Activated CD4-positive, alpha-beta T cell treated with anti-CD3 and anti-CD28 coated beads for 36 hours (primary cell): ENCODE measurements around the gene RFC2. TPM values are rescaled to one million over a fixed set of nuclear protein-coding genes. Genes with fewer than 3 reads are reported as not detected.
A peak's percentile ranks its signal among the peaks of the same experiment; 100 is the strongest.
"Not testable (repeated sequence)": the region's sequence is repeated elsewhere in the genome, so short reads cannot be mapped to it uniquely, and the experiment has no call there.

Source experiments
- ATAC-seq: fragments of 200-7000 bp; cut with Tn5 transposase; one replicate; pipeline ENCODE4 v1.10.0; 2021; ENCODE audit warnings: mild to moderate bottlenecking, moderate library complexity
- CTCF ChIA-PET: fragments of 350-600 bp; sonication (Branson Sonifier 250); formaldehyde crosslinking; loops from one replicate; lab custom pipeline; 2021; ENCODE audit warnings: antibody characterized with exemption; lab: Charles Lee
- POLR2A ChIA-PET: fragments of 350-600 bp; sonication (Branson Sonifier 250); formaldehyde crosslinking; loops from one replicate; lab custom pipeline; 2021; ENCODE audit warnings: antibody characterized with exemption, inconsistent platforms; lab: Charles Lee
- DNase-seq: peaks from one replicate; pipeline ENCODE4 v3.0.0-alpha.2; 2020
- H3K27ac Mint-ChIP-seq: one replicate; pipeline ENCODE4 v1.8.0; 2021; ENCODE audit warnings: mixed read lengths
- H3K27me3 Mint-ChIP-seq: one replicate; pipeline ENCODE4 v1.8.0; 2021; ENCODE audit warnings: mixed read lengths
- H3K36me3 Mint-ChIP-seq: one replicate; pipeline ENCODE4 v1.8.0; 2021; ENCODE audit warnings: low read depth, mixed read lengths
- H3K4me1 Mint-ChIP-seq: one replicate; pipeline ENCODE4 v1.8.0; 2021; ENCODE audit warnings: mixed read lengths
- H3K4me3 Mint-ChIP-seq: one replicate; pipeline ENCODE4 v1.8.0; 2021; ENCODE audit warnings: mild to moderate bottlenecking, moderate library complexity, mixed read lengths
- H3K9me3 Mint-ChIP-seq: one replicate; pipeline ENCODE4 v1.8.0; 2021; ENCODE audit warnings: low read depth, mixed read lengths
- intact Hi-C, 2 experiments: fragments of 100-400 bp; cut with DNase I in 1 of 2; cut with micrococcal nuclease in 1 of 2; formaldehyde crosslinking; loops; one replicate each; pipeline versions ENCODE4 v1.14.2 to v1.15.1; 2022 to 2024; cut with DNase I, micrococcal nuclease
- total RNA-seq, 2 experiments: library from RNA; stranded (reverse); gene quantifications; one replicate each; pipeline ENCODE4 v1.2.3, GENCODE V29; 2021

The RFC2 gene
- total RNA-seq, 2 experiments from 2014 or later = 84.9 to 123 TPM

DNA sequence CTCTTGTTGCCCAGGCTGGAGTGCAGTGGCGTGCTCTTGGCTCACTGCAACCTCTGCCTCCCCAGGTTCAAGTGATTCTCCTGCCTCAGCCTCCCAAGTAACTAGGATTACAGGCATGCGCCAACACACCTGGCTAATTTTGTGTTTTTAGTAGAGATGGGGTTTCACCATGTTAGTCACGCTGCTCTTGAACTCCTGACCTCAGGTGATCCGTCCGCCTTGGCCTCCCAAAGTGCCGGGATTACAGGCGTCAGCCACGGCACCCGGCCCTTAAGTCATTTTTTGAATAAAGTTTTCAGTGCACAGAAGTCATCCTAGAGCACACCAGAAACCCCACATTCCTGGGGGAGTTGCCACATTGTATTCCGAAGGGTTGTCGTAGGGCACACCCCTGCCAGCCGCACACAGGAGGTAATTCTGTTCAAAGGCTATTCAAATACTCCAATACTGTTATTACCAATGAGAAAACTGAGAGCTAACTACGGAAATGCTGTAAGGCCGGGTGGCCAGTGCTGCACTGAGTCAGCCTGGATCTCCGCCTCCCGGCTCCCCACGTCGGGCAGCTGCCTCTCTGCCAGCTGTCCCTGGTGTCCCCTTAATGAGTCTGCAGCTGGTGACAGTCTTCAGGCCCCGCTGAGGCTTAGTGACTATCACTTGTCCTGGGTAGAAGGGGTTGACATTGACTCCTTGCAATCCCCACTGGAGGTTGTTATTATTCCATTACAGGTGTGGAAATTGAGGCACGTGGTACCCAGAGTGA is 8.6 kb upstream of the RFC2 start:
- H3K4me1 Mint-ChIP-seq = no peaks in the 10 kb centered on the region
- DNase-seq (no peak), ATAC-seq (no peak)
- ChIA-PET CTCF (interaction anchor here (1.4 kb wide), 1 partner anchor 13 kb away, joined by 5 read pairs; no protein-coding TSS in a partner anchor), POLR2A (no interaction called here)
- H3K4me3 Mint-ChIP-seq = no peak overlapping the region
- intact Hi-C loops = no loop called here
- H3K27ac Mint-ChIP-seq = no peak overlapping the region
- no peaks in the 10 kb centered on the region for H3K36me3 Mint-ChIP-seq
- H3K9me3 Mint-ChIP-seq = no peaks in the 10 kb centered on the region
- H3K27me3 Mint-ChIP-seq = no peaks in the 10 kb centered on the region

GRCh38 chr7:74258639-74259038 is 4.4 kb upstream of the RFC2 start:
- Mint-ChIP-seq H3K36me3 (peaks cover 4% of the 10 kb centered on the region), H3K9me3 (no peaks in the 10 kb centered on the region)

GRCh38 chr7:74256491-74257408 is 2.6 kb upstream of the RFC2 start:
- Mint-ChIP-seq H3K27ac (peak overlapping the region; percentile 37), H3K27me3 (no peaks in the 10 kb centered on the region), H3K9me3 (no peaks in the 10 kb centered on the region), H3K4me3 (peak overlapping the region; percentile 98), H3K4me1 (peaks cover 11% of the 10 kb centered on the region), H3K36me3 (peaks cover 12% of the 10 kb centered on the region)
- intact Hi-C loops = no loop called here
- ChIA-PET CTCF (interaction anchor here (0.6 to 1.1 kb wide), 2 partner anchors 31 to 324 kb away, joined by 3 to 4 read pairs; no protein-coding TSS in a partner anchor), POLR2A (no interaction called here)
- no peak for DNase-seq
- no peak for ATAC-seq

More at GRCh38 chr7:74258639-74259038, 4.4 kb upstream of the RFC2 start:
- Mint-ChIP-seq H3K4me1 (peaks cover 5% of the 10 kb centered on the region), H3K27me3 (no peaks in the 10 kb centered on the region), H3K27ac (no peak overlapping the region), H3K4me3 (no peak overlapping the region)
- intact Hi-C loops = no loop called here
- ChIA-PET POLR2A (no interaction called here), CTCF (no interaction called here)
- DNase-seq (no peak), ATAC-seq (no peak)

DNA sequence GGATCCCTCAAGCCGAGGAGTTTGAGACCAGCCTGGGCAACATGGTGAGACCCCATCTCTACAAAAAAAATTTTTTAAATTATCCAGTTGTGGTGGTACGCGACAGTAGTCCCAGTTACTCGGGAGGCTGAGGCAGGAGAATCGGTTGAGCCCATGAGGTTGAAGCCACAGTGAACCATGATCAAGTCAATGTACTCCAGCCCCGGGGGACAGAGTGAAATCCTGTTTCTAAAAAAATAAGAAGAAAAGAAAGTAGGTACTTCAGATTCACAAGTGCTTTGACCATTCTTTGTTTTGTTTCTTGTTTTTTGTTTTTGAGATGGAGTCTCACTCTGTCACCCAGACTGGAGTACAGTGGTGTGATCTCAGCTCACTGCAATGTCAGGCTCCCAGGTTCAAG is 1.3 kb upstream of the RFC2 start:
- H3K36me3 Mint-ChIP-seq = peaks cover 20% of the 10 kb centered on the region
- CTCF ChIA-PET, H3K9me3 Mint-ChIP-seq: not testable (repeated sequence)

GRCh38 chr7:74254858-74255379 is 720 bp upstream of the RFC2 start:
- no peaks in the 10 kb centered on the region for H3K9me3 Mint-ChIP-seq
- H3K36me3 Mint-ChIP-seq = peaks cover 24% of the 10 kb centered on the region
- POLR2A ChIA-PET = interaction anchor here (0.5 to 0.6 kb wide), 2 partner anchors 12 to 1442 kb away, joined by 3 read pairs; no protein-coding TSS in a partner anchor
- CTCF ChIA-PET = interaction anchor here (1.0 kb wide), 1 partner anchor 48 kb away, joined by 6 read pairs; no protein-coding TSS in a partner anchor
- H3K27me3 Mint-ChIP-seq = no peaks in the 10 kb centered on the region
- intact Hi-C loops = loop anchor here (1.0 to 5.0 kb wide), 10 partner anchors 32 to 1792 kb away; partner anchors contain the start of genes CLIP2 (in 2 of the 2), EIF4H (in 2 of the 2), BCL7B (in 1 of the 2) and GTF2I (in 1 of the 2)
- peak overlapping the region; percentile 96 for H3K27ac Mint-ChIP-seq
- peak overlapping the region; percentile 98 for H3K4me3 Mint-ChIP-seq
- ATAC-seq (no peak), DNase-seq (peak; percentile 23)
- peaks cover 18% of the 10 kb centered on the region for H3K4me1 Mint-ChIP-seq

More for the DNA sequence above, 1.3 kb upstream of the RFC2 start:
- H3K27me3 Mint-ChIP-seq, POLR2A ChIA-PET, DNase-seq, ATAC-seq, intact Hi-C loops, H3K27ac Mint-ChIP-seq: not testable (repeated sequence)
- peaks cover 15% of the 10 kb centered on the region for H3K4me1 Mint-ChIP-seq
- peak overlapping the region; percentile 98 for H3K4me3 Mint-ChIP-seq

GRCh38 chr7:74253835-74254128 is 417 bp downstream of the RFC2 start:
- Mint-ChIP-seq H3K9me3 (no peaks in the 10 kb centered on the region), H3K36me3 (peaks cover 33% of the 10 kb centered on the region), H3K27ac (peak overlapping the region; percentile 96), H3K4me3 (peak overlapping the region; percentile 98), H3K27me3 (no peaks in the 10 kb centered on the region), H3K4me1 (peaks cover 18% of the 10 kb centered on the region)
- intact Hi-C loops = loop anchor here (1.0 to 5.0 kb wide), 10 partner anchors 34 to 1794 kb away; partner anchors contain the start of genes CLIP2 (in 2 of the 2), EIF4H (in 2 of the 2), BCL7B (in 1 of the 2) and GTF2I (in 1 of the 2)
- peak; percentile 5 for ATAC-seq
- no peak for DNase-seq
- ChIA-PET POLR2A (interaction anchor here (0.7 kb wide), 1 partner anchor 18 kb away, joined by 3 read pairs; no protein-coding TSS in a partner anchor), CTCF (interaction anchor here (0.7 to 1.1 kb wide), 3 partner anchors 34 to 149 kb away, joined by 3 to 6 read pairs (median 5); no protein-coding TSS in a partner anchor)

- Mint-ChIP-seq H3K27me3 (no peaks in the 10 kb centered on the region), H3K27ac (peak overlapping the region; percentile 96), H3K4me3 (peak overlapping the region; percentile 98), H3K4me1 (peaks cover 18% of the 10 kb centered on the region), H3K36me3 (peaks cover 37% of the 10 kb centered on the region), H3K9me3 (no peaks in the 10 kb centered on the region)
- no peak for DNase-seq
- POLR2A ChIA-PET = interaction anchor here (0.7 kb wide), 2 partner anchors 18 to 142 kb away, joined by 3 read pairs; no protein-coding TSS in a partner anchor
- intact Hi-C loops = loop anchor here (5.0 kb wide), 2 partner anchors 34 to 1794 kb away; partner anchors contain the start of genes CLIP2 (in 1 of the 2), MDH2 (in 1 of the 2) and STYXL1 (in 1 of the 2)
- CTCF ChIA-PET = interaction anchor here (0.6 to 1.1 kb wide), 4 partner anchors 35 to 226 kb away, joined by 3 to 5 read pairs (median 3); no protein-coding TSS in a partner anchor
- ATAC-seq = no peak
Observed at GRCh38 chr7:74253331-74253730, 868 bp downstream of the RFC2 start.

DNA sequence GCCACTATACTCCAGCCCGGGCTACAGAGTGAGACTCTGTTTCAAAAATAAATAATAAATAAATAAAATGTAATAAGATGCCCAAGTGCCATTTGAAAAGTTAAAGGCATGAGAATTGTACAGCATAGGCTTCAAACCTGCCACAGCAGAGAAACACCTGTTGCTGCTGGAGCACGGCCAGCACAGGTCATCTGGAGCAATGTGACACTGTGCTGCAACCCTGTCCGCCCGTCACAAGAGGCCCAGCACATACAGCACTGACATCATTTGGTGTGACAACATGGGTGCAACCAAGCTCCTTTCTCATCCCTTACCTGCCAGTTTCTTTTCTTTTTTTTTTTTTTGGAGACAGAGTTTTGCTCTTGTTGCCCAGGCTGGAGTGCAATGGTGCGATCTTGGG is 1.3 kb downstream of the RFC2 start:
- intact Hi-C loops = loop anchor here (5.0 kb wide), 2 partner anchors 34 to 1794 kb away; partner anchors contain the start of genes CLIP2 (in 1 of the 2), MDH2 (in 1 of the 2) and STYXL1 (in 1 of the 2)
- Mint-ChIP-seq H3K36me3 (peaks cover 41% of the 10 kb centered on the region), H3K4me1 (peaks cover 18% of the 10 kb centered on the region), H3K27ac (peak overlapping the region; percentile 37), H3K9me3 (no peaks in the 10 kb centered on the region), H3K27me3 (no peaks in the 10 kb centered on the region), H3K4me3 (peak overlapping the region; percentile 98)
- ATAC-seq (no peak), DNase-seq (peak; percentile 26)
- ChIA-PET CTCF (interaction anchor here (0.6 to 1.1 kb wide), 4 partner anchors 149 to 607 kb away, joined by 3 to 5 read pairs (median 3); no protein-coding TSS in a partner anchor), POLR2A (interaction anchor here (0.7 kb wide), 1 partner anchor 142 kb away, joined by 3 read pairs; no protein-coding TSS in a partner anchor)

DNA sequence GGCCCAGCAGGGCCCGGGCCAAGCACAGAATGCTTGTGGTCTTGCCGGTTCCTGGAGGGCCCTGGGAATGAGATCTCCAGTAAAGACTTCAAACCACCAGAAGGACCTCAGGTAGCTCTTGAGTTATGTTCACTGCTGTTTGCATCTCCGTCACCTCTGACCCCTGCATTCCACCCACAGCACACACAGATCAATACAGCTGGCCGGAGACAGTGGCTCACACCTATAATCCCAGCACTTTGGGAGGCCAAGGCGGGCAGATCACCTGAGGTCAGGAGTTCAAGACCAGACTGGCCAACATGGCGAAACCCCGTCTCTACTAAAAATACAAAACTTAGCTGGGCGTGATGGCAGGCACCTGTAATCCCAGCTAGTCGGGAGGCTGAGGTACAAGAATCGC is 5.1 kb downstream of the RFC2 start:
- DNase-seq, H3K27me3 Mint-ChIP-seq, H3K27ac Mint-ChIP-seq, H3K4me3 Mint-ChIP-seq, CTCF ChIA-PET, H3K9me3 Mint-ChIP-seq, intact Hi-C loops, ATAC-seq: not testable (repeated sequence)
- Mint-ChIP-seq H3K4me1 (peaks cover 13% of the 10 kb centered on the region), H3K36me3 (peaks cover 52% of the 10 kb centered on the region)
- POLR2A ChIA-PET = interaction anchor here (1.1 kb wide), 1 partner anchor 43 kb away, joined by 3 read pairs; no protein-coding TSS in a partner anchor

DNA sequence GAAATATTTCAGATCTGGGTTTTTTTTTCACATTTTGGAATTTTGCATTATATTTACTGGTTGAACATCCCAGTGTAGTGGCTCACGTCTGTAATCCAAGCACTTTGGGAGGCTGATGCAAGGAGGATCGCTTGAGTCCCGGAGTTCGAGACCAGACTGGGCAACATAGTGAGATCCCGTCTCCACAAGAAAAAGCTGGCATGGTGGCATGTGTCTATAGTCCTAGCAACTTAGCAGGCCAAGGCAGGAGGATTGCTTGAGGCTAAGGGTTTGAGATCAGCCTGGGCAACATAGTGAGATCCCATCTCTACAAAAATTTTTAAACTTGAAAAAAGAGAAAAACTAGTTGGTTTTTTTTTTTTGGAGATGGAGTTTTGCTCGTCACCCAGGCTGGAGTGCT is 6.0 kb downstream of the RFC2 start:
- no peaks in the 10 kb centered on the region for H3K27me3 Mint-ChIP-seq
- no peak for ATAC-seq
- ChIA-PET CTCF (no interaction called here), POLR2A (no interaction called here)
- H3K4me1 Mint-ChIP-seq = peaks cover 13% of the 10 kb centered on the region
- H3K27ac Mint-ChIP-seq = no peak overlapping the region
- no peaks in the 10 kb centered on the region for H3K9me3 Mint-ChIP-seq
- DNase-seq = no peak
- H3K4me3 Mint-ChIP-seq = no peak overlapping the region
- intact Hi-C loops = no loop called here
- peaks cover 54% of the 10 kb centered on the region for H3K36me3 Mint-ChIP-seq
